ENCODE data around the gene LGSN. TPM values are rescaled to one million over a fixed set of nuclear protein-coding genes. Genes with fewer than 3 reads are reported as not detected.

Gene LGSN
- total RNA-seq, 2 donors from 2014 or later = 0.37 TPM; not detected in 1

DNA sequence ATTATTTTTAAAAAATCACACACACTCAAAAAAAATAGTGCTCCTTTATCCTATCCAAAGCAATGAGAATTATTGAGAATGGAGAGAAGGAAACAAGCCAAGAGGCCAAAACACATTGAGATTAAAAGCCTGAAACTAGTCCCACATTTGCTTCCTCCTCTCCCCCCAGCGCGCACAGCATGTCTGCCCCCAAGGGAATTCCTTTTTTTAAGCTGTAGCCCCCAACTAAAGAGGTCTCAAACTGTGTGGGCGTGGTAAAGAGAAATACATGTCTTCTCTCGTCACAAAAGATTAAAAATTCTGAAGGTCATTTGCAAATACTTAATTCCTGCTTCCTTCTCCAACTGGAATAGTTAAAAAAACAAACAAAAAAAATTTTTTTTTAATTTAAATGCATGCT, 52.7 kb downstream of the LGSN start:
- no peak overlapping the region for H3K27ac ChIP-seq (ENCODE audit: low read depth, low read length)
- Mint-ChIP-seq H3K36me3 (ENCODE audit: low read depth) (no peaks in the 10 kb centered on the region), H3K27ac (no peak overlapping the region), H3K9me3 (no peaks in the 10 kb centered on the region), H3K4me3 (no peak overlapping the region), H3K4me1 (peaks cover 36% of the 10 kb centered on the region), H3K27me3 (ENCODE audit: insufficient read depth) (no peaks in the 10 kb centered on the region)
- no peak overlapping the region for H3K9ac ChIP-seq (ENCODE audit: extremely low read depth, low read length, poor library complexity, severe bottlenecking)
- H3K4me3 ChIP-seq (ENCODE audit: low read length) = no peak overlapping the region
- no peaks in the 10 kb centered on the region for H3K9me3 ChIP-seq (ENCODE audit: control insufficient read depth, low read length)
- DNase-seq = no peak
- peaks cover 9% of the 10 kb centered on the region for H3K4me1 ChIP-seq (ENCODE audit: control insufficient read depth, insufficient read depth, low read length)
- no peaks in the 10 kb centered on the region for H3K36me3 ChIP-seq (ENCODE audit: control insufficient read depth, insufficient read depth, low read length)
- 70% methylated on average over 4 of the region's 4 CpGs; no CpG with 5 or more reads in 1 of the 2 experiments for WGBS, 2 experiments (ENCODE audit: insufficient coverage in 1 of 2, insufficient read length in 1 of 2)
- H3K27me3 ChIP-seq (ENCODE audit: control insufficient read depth, insufficient read depth, low read length, poor library complexity, severe bottlenecking) = no peaks in the 10 kb centered on the region
- TF ChIP-seq, protein P1, sequence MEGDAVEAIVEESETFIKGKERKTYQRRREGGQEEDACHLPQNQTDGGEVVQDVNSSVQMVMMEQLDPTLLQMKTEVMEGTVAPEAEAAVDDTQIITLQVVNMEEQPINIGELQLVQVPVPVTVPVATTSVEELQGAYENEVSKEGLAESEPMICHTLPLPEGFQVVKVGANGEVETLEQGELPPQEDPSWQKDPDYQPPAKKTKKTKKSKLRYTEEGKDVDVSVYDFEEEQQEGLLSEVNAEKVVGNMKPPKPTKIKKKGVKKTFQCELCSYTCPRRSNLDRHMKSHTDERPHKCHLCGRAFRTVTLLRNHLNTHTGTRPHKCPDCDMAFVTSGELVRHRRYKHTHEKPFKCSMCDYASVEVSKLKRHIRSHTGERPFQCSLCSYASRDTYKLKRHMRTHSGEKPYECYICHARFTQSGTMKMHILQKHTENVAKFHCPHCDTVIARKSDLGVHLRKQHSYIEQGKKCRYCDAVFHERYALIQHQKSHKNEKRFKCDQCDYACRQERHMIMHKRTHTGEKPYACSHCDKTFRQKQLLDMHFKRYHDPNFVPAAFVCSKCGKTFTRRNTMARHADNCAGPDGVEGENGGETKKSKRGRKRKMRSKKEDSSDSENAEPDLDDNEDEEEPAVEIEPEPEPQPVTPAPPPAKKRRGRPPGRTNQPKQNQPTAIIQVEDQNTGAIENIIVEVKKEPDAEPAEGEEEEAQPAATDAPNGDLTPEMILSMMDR (conservative IDR thresholded peaks at IDR 0.05) = no peak

DNA sequence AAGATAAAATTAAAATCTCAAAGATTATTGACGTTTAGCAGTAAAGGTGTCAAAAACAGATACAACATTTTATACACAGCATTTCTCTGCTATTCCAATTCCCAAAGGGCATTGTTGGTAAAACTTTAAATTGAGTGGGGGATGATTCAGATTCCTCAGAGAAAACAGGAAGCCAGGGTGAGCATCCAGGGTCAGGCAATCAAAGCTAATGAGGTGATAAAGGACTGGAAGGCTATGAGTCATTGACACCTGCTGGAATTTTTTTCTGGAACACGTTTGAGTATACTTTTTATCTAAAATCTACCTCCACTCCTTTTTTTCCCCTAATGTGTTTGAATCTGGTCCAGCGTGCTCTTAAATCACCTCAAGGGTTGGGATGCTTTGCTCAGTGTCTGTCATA, 56.3 kb downstream of the LGSN start:
- Histone ChIP-seq H3K4me3 (ENCODE audit: low read length) (no peak overlapping the region), H3K9ac (ENCODE audit: extremely low read depth, low read length, poor library complexity, severe bottlenecking) (no peak overlapping the region), H3K27ac (ENCODE audit: low read depth, low read length) (no peak overlapping the region), H3K9me3 (ENCODE audit: control insufficient read depth, low read length) (no peaks in the 10 kb centered on the region), H3K36me3 (ENCODE audit: control insufficient read depth, insufficient read depth, low read length) (no peaks in the 10 kb centered on the region), H3K27me3 (ENCODE audit: control insufficient read depth, insufficient read depth, low read length, poor library complexity, severe bottlenecking) (no peaks in the 10 kb centered on the region), H3K4me1 (ENCODE audit: control insufficient read depth, insufficient read depth, low read length) (peaks cover 9% of the 10 kb centered on the region)
- Mint-ChIP-seq H3K4me1 (peaks cover 22% of the 10 kb centered on the region), H3K36me3 (ENCODE audit: low read depth) (no peaks in the 10 kb centered on the region), H3K27ac (peak overlapping the region; percentile 54), H3K4me3 (no peak overlapping the region), H3K27me3 (ENCODE audit: insufficient read depth) (no peaks in the 10 kb centered on the region), H3K9me3 (no peaks in the 10 kb centered on the region)
- DNase-seq = peak; percentile 75
- WGBS, 2 experiments (ENCODE audit: insufficient coverage in 1 of 2, insufficient read length in 1 of 2) = 40% methylated on average over 3 of the region's 3 CpGs; no CpG with 5 or more reads in 1 of the 2 experiments
- TF ChIP-seq, protein P1 (conservative IDR thresholded peaks at IDR 0.05) = no peak

DNA sequence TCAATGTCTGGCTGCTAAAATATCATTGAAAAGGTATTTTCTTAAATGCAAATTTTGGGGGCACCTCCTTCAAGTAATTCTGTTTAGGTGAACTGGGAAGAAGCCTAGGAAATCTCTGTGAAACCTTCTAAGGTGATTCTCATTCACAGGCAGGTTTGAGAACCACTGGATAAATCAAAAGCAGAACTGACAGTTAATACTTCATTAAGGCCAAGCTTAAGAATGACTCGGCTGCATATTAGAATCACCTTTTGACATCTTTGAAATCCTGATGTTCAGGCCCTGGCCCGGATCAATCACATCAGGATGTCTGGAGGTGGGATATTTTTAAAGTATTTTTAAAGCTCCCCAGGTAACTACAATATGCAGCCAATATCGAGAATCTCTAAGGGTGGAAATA, 58.0 kb downstream of the LGSN start:
- H3K4me1 ChIP-seq (ENCODE audit: control insufficient read depth, insufficient read depth, low read length) = peaks cover 9% of the 10 kb centered on the region
- Mint-ChIP-seq H3K9me3 (no peaks in the 10 kb centered on the region), H3K4me1 (peaks cover 14% of the 10 kb centered on the region), H3K27ac (no peak overlapping the region), H3K36me3 (ENCODE audit: low read depth) (no peaks in the 10 kb centered on the region), H3K27me3 (ENCODE audit: insufficient read depth) (no peaks in the 10 kb centered on the region), H3K4me3 (no peak overlapping the region)
- no peaks in the 10 kb centered on the region for H3K9me3 ChIP-seq (ENCODE audit: control insufficient read depth, low read length)
- no peaks in the 10 kb centered on the region for H3K36me3 ChIP-seq (ENCODE audit: control insufficient read depth, insufficient read depth, low read length)
- WGBS, 2 experiments (ENCODE audit: insufficient coverage in 1 of 2, insufficient read length in 1 of 2) = 90 to 100% methylated on average over 1 to 3 of the region's 3 CpGs
- H3K27ac ChIP-seq (ENCODE audit: low read depth, low read length) = no peak overlapping the region
- H3K27me3 ChIP-seq (ENCODE audit: control insufficient read depth, insufficient read depth, low read length, poor library complexity, severe bottlenecking) = no peaks in the 10 kb centered on the region
- no peak overlapping the region for H3K4me3 ChIP-seq (ENCODE audit: low read length)
- no peak for DNase-seq
- TF ChIP-seq, protein P1 (conservative IDR thresholded peaks at IDR 0.05) = no peak
- no peak overlapping the region for H3K9ac ChIP-seq (ENCODE audit: extremely low read depth, low read length, poor library complexity, severe bottlenecking)
